ENCODE measurements around the gene ABI3BP.
A peak's percentile ranks its signal among the peaks of the same experiment; 100 is the strongest.

Gene ABI3BP

DNA sequence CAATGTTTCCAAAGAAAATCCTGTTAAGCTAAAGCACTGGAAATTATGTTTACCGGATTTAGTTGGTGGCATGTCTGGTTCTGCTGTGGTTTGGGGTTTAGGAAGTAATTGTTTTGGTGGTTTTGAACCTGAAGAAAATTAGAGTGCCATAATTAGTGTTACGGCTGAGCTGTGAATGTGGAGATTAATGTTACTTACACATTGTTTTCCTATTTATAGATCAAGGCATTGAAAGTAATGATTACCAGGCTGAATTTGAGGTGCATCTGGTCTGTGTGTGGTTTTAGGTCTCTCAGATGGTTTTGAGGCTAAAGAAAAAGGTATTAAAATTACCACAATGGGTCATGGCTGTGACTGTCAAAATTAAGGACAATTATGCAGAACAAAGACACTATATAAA, 155.1 kb downstream of the ABI3BP start:
- DNase-seq (ENCODE audit: low read depth, low spot score): no peak

GRCh38 chr3:100836661-100837060, 156.6 kb downstream of the ABI3BP start:
- peak; percentile 0 for DNase-seq (ENCODE audit: low read depth, low spot score)

- DNase-seq (ENCODE audit: low read depth, low spot score): no peak
Measured at GRCh38 chr3:100834332-100834731, 158.9 kb downstream of the ABI3BP start.

- no peak for DNase-seq (ENCODE audit: low read depth, low spot score)
Measured at GRCh38 chr3:100833483-100833882, 159.7 kb downstream of the ABI3BP start.

- DNase-seq (ENCODE audit: low read depth, low spot score): no peak
Measured at GRCh38 chr3:100831629-100832028, 161.6 kb downstream of the ABI3BP start.

GRCh38 chr3:100830931-100831330, 162.3 kb downstream of the ABI3BP start:
- DNase-seq (ENCODE audit: low read depth, low spot score): no peak

- DNase-seq (ENCODE audit: low read depth, low spot score): no peak
Measured at GRCh38 chr3:100825574-100825973, 167.6 kb downstream of the ABI3BP start.

DNA sequence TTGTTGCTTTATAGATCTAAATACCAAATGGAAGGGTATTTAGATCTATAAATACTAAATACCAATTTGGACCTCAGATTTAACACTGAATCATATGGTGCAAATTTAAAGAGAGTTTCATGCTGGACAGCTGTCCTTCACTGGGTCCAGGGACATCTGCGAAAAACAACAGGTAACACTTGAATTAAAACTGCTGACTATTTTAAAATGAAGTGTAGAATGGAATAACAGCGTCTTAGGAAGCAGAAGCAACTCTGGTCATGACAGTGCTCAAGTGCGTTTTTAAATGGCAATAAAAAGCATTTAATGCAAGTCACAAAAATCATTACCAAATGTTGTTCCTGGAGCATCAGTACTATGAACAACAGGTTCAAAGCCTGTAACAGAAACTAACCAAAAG, 177.6 kb downstream of the ABI3BP start:
- DNase-seq (ENCODE audit: low read depth, low spot score): no peak

- DNase-seq (ENCODE audit: low read depth, low spot score): no peak
Measured at GRCh38 chr3:100813828-100814227, 179.4 kb downstream of the ABI3BP start.

DNA sequence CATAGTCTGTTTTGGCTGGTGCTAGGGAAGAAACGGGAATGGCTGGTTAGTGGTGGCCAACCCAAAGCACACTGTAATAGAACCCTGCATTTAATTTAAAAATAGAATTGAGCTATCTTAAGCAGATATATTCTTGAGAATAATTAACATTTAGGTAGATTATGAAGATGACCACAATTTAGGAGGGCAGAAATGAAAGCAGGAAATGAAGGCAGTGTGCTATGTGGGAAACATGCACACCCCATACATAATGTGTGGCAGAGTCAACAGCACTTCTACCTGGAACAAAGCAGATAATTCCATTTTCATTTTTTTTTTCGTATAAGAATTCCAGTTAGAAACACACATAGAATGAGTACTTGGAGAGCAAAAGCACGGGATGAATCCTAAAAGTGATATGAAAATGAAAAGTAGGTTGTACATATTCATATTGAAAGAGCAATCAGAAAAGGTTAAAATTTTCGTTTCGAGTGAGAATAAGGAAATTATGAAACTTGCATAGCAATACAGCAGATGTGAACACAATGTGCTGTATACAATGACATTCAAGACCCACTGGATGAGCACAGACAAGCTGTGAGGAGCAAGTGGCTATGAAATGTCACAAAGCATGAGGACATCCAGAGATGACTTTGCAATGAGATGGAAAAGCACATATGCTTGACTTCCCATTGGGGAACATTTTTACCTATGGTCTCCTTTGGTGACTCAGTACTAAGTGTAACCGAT, 181.3 kb downstream of the ABI3BP start:
- DNase-seq (ENCODE audit: low read depth, low spot score): no peak

DNA sequence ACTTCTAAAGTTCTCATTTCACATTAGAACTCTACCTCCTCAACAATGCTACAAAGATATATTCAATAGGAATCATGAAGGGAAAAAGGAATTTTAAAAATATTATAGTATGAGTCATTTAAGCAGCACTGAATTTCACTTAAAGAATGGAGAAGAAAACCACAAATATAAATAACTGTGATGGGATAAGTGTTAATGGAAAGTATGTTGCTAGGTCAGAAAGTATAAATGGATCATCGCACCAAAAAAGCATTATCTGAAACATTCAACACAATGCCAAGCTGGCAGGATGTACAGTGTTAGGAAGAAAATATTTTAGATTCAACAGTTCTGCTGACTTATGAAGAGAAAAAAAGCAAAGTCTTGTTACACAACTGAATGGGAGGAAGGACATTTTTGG, 182.6 kb downstream of the ABI3BP start:
- peak; percentile 28 for DNase-seq (ENCODE audit: low read depth, low spot score)

- DNase-seq (ENCODE audit: low read depth, low spot score): no peak
Measured at GRCh38 chr3:100804631-100805030, 188.6 kb downstream of the ABI3BP start.

DNA sequence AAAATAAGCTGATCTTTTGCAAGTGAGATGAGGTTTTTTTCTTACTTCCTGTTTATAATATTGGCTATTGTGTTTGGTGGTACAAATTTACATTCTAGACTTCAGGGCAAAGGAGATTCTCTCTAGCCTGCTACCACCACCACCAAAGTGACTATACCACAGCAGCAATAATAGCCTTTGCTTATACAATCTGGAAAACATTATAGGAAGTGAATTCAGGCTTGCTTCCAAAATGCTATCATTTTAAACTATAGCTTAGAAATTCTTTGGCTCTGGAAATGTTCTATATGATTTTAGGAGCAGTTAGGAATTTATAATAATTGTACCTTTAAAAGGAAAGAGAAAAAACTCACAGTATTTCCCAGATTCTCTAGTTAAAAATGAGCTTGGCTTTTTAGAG, 189.5 kb downstream of the ABI3BP start:
- DNase-seq (ENCODE audit: low read depth, low spot score): no peak

- DNase-seq (ENCODE audit: low read depth, low spot score): no peak
Measured at GRCh38 chr3:100802126-100802525, 191.1 kb downstream of the ABI3BP start.

DNA sequence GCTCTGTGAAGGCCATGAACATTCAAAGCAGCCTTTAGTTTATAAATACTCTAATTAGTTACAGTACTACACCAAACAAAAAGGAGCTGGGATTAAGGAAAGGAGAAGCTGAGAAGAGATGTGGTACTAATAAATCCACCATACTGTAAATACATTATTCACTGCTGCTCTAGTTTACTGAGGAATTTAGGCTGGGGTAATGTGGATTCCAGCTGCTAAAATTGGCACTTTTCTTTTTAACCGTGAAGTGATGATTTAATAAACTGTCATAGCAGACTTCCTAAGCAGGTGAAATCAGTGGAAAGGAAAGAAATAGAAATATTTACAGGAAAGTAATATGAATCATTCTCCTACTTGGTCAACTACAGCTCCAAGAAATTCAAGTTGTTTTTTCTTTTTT, 195.2 kb downstream of the ABI3BP start:
- no peak for DNase-seq (ENCODE audit: low read depth, low spot score)

GRCh38 chr3:100796556-100796955, 196.7 kb downstream of the ABI3BP start:
- peak; percentile 15 for DNase-seq (ENCODE audit: low read depth, low spot score)

DNA sequence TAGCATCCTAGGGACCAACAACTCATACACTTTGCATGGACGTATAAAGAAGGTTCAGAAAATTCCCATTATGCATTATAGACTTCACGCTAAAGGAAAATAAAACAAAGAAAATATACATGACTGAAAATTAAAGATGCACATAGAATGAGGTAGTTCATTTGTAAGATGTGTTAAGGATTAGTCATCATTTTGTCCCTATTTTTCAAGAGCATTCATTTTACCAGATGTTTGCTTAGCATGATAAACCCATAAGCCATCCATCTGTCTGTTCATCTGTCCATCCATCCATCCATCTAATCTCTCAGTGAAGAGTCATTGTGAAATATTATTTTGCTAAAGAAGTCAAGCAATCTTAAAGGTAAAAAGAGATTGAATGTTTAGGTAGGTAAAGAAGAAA, 203.6 kb downstream of the ABI3BP start:
- no peak for DNase-seq (ENCODE audit: low read depth, low spot score)

DNA sequence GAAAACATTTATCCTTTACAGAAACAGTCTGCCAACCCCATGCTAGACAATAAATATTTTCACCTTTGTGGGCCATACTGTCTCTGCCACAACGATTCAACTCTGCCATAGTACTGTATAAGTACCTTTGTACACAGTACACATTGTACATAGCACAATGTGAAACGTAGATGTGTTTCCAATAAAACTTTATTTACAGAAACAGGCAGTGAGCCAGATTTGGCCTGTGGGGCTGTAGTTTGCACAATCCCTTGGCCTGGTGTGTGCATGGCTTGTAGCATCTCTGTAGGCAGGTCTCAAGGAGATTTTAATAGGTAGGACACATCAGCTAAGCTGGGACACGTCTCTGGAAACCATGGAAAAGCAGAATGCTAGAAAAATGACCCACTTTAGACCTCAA, 209.6 kb downstream of the ABI3BP start:
- no peak for DNase-seq (ENCODE audit: low read depth, low spot score)

DNA sequence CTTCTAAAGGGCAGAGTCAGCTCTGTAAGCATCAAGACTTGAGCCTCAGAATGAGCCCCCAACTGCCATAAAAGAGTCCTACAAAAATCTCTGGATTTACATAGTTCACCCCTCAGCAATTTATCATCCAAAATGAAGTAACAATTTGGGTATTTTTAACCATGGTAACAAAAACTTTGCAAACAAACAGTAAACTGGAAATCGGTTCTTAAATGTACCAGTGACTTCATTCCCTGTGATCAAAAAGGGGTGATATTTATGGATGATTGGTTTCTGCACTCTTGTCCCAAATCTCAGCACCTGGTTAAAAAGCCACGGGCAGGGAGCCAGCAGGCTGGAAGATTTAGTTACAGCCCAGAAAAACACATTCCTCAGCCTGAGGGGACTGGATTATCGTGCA, 210.3 kb downstream of the ABI3BP start:
- DNase-seq (ENCODE audit: low read depth, low spot score): peak; percentile 53

GRCh38 chr3:100782348-100782747, 210.9 kb downstream of the ABI3BP start:
- no peak for DNase-seq (ENCODE audit: low read depth, low spot score)

DNA sequence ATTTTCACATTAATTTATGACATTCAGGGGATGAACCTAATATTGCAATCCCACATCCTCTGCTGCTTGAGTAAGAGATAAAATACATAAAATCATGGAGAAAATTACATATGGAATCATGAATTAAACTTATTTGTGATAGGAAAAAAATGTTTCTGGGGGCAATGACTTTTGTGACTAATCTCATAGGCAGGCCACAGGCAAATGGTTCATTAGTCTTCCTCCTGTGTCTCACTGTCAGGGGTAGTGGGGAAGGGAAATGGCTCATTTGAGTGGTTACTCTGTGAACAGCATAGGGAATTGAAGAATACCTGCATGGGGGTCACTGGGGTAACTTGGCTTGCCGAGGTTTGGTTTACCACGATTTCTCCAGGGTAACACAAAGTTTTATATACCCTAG, 211.9 kb downstream of the ABI3BP start:
- DNase-seq (ENCODE audit: low read depth, low spot score): peak; percentile 28

- no peak for DNase-seq (ENCODE audit: low read depth, low spot score)
Measured at GRCh38 chr3:100780071-100780622, 213.1 kb downstream of the ABI3BP start.

GRCh38 chr3:100779480-100779879, 213.7 kb downstream of the ABI3BP start:
- DNase-seq (ENCODE audit: low read depth, low spot score): no peak

DNA sequence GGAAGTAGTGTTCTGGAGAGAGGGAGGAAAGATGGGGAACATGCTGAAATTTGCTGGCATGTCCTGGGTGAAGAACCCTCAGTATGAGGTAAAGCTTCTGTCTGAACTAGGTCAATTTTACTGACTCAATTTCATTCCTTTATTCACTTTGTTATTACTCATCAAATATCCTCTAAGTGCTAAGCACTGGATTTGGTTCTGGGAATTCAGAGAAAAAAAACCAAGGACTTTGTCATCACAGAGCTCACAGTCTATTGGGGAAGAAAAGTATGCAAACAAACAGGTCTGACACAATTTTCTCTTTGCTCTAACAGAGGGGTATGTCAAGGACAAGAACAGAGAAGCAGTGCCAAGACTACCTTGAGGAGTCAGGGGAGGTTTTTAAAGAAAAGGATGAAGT, 215.9 kb downstream of the ABI3BP start:
- DNase-seq (ENCODE audit: low read depth, low spot score): peak; percentile 26
